Muscle layer of duodenum (tissue), 2 donors: Measurements from ENCODE around the gene TOP2A.

ENCODE experiments used
- H3K27ac ChIP-seq: one replicate; pipeline ENCODE4 v1.7.0; 2013; ENCODE audit warnings: mild to moderate bottlenecking, low read length
- H3K27me3 ChIP-seq: one replicate; pipeline ENCODE4 v1.7.0; 2013; ENCODE audit warnings: low read depth, mild to moderate bottlenecking, control low read depth, low read length
- H3K36me3 ChIP-seq, 2 donors: one replicate each; pipeline ENCODE4 v1.7.0; 2013; ENCODE audit warnings: low read length in 2 of 2, control low read depth in 1 of 2, mild to moderate bottlenecking in 1 of 2; ENCODE audit not compliant: insufficient read depth in 2 of 2, control insufficient read depth in 1 of 2
- H3K4me1 ChIP-seq, 2 donors: one replicate each; pipeline ENCODE4 v1.7.0; 2013; ENCODE audit warnings: low read length in 2 of 2, mild to moderate bottlenecking in 2 of 2, control low read depth in 1 of 2, moderate library complexity in 1 of 2; ENCODE audit not compliant: insufficient read depth in 2 of 2, control insufficient read depth in 1 of 2
- H3K4me3 ChIP-seq, 2 donors: one replicate each; pipeline ENCODE4 v1.7.0; 2013; ENCODE audit warnings: low read length in 2 of 2, low read depth in 1 of 2, mild to moderate bottlenecking in 1 of 2
- H3K9me3 ChIP-seq, 2 donors: one replicate each; pipeline ENCODE4 v1.7.0; 2013; ENCODE audit warnings: low read length in 2 of 2, control low read depth in 1 of 2, mild to moderate bottlenecking in 1 of 2; ENCODE audit not compliant: control insufficient read depth in 1 of 2
- donor health status: healthy.

TOP2A gene

DNA sequence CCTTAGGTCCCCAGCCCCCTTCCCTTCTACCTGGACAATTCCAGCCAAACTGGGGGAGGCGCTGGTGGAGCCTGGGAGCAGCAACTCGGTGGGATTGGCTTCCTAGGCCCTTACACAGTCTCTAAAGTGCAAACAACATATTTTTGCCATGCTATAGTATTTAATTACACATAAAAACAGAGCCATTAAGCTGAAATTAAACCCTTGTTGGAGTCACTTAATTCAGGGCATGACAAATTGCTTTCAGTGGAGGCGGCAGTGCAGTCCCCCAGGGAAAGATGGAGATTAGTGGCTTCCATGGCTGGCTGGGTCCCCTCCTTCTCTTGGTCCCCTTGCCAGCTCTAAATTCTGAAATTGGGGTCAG is 42.9 kb upstream of the TOP2A start:
- Histone ChIP-seq H3K27ac (no peak overlapping the region), H3K27me3 (no peaks in the 10 kb centered on the region), H3K4me3 (no peak overlapping the region), H3K9me3 (no peaks in the 10 kb centered on the region), H3K4me1 (peaks cover 29 to 83% of the 10 kb centered on the region in 2 donors), H3K36me3 (peaks cover 22% of the 10 kb centered on the region in 2 donors)

- Histone ChIP-seq H3K27me3 (no peaks in the 10 kb centered on the region), H3K4me1 (peaks cover 29 to 87% of the 10 kb centered on the region in 2 donors), H3K36me3 (peaks cover 22 to 23% of the 10 kb centered on the region in 2 donors), H3K4me3 (no peak overlapping the region), H3K9me3 (no peaks in the 10 kb centered on the region), H3K27ac (no peak overlapping the region)
Observed at GRCh38 chr17:40459636-40460603, 42.2 kb upstream of the TOP2A start.

- Histone ChIP-seq H3K9me3 (no peaks in the 10 kb centered on the region), H3K4me1 (peaks cover 29 to 90% of the 10 kb centered on the region in 2 donors), H3K36me3 (peaks cover 31 to 32% of the 10 kb centered on the region in 2 donors), H3K4me3 (no peak overlapping the region), H3K27me3 (no peaks in the 10 kb centered on the region), H3K27ac (no peak overlapping the region)
Observed at GRCh38 chr17:40458851-40459482, 41.3 kb upstream of the TOP2A start.

DNA sequence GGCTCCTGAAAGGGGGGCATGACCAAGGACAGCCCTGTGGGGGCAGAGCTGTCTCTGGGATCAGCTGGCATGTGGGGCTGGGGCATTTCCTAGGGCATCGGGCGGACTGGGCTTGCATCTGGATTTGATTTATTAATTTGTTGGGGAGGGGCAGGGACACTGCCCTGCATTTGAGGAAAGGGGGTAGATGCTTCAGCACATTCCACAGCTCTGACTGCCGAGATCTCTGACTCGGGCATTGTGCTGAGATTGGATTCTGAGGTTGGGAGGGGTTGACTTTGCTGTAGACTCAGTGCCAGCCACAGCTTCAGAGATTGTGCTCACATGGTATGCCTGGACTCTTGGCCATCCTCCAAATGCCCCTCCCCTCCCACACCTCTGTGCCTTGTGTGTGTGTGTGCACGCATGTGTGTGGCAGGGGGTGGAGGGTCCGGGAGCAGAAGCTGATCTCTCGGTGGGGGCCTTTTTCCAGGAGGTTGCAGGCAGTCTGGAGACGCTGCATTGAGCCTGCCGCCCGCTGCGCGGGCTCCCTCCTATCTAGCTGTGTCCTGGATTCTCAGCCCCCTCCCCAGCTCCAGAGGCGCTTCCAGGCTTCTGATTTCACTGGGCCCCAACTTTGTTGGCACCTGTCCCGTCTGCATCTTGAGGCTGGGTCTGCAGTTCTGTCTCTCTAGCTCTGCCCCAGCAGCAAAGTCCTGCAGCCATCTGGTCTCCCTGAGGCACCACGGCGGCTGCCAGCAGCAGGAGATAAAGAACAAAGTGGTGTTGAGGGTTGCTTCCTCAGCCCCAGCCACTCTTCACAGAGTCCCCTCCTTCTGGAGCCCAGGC is 40.5 kb upstream of the TOP2A start:
- no peak overlapping the region for H3K27ac ChIP-seq
- H3K36me3 ChIP-seq: peaks cover 39% of the 10 kb centered on the region in 2 donors
- no peaks in the 10 kb centered on the region for H3K9me3 ChIP-seq
- H3K4me3 ChIP-seq: peak overlapping the region in 1 of 2 donors; percentile 13
- H3K27me3 ChIP-seq: no peaks in the 10 kb centered on the region
- peaks cover 29 to 90% of the 10 kb centered on the region in 2 donors for H3K4me1 ChIP-seq

DNA sequence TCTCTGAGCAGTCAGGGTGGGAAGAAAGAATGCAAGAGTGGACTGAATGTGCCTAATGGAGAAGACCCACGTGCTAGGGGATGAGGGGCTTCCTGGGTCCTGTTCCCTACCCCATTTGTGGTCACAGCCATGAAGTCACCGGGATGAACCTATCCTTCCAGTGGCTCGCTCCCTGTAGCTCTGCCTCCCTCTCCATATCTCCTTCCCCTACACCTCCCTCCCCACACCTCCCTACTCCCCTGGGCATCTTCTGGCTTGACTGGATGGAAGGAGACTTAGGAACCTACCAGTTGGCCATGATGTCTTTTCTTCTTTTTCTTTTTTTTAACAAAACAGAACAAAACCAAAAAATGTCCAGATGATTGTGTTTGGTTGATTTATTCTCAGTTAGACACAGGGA is 39.7 kb upstream of the TOP2A start:
- Histone ChIP-seq H3K4me3 (peak overlapping the region in 1 of 2 donors; percentile 13), H3K27ac (peak overlapping the region; percentile 19), H3K9me3 (no peaks in the 10 kb centered on the region), H3K4me1 (peaks cover 32 to 90% of the 10 kb centered on the region in 2 donors), H3K27me3 (no peaks in the 10 kb centered on the region), H3K36me3 (peaks cover 40 to 46% of the 10 kb centered on the region in 2 donors)

DNA sequence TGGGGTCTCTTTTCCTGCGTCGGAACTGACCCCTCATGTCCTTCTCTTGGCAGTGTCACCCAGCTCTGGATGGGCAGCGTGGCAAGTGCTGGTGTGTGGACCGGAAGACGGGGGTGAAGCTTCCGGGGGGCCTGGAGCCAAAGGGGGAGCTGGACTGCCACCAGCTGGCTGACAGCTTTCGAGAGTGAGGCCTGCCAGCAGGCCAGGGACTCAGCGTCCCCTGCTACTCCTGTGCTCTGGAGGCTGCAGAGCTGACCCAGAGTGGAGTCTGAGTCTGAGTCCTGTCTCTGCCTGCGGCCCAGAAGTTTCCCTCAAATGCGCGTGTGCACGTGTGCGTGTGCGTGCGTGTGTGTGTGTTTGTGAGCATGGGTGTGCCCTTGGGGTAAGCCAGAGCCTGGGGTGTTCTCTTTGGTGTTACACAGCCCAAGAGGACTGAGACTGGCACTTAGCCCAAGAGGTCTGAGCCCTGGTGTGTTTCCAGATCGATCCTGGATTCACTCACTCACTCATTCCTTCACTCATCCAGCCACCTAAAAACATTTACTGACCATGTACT is 38.8 kb upstream of the TOP2A start:
- Histone ChIP-seq H3K36me3 (peaks cover 44 to 50% of the 10 kb centered on the region in 2 donors), H3K27me3 (no peaks in the 10 kb centered on the region), H3K4me1 (peaks cover 30 to 88% of the 10 kb centered on the region in 2 donors), H3K9me3 (no peaks in the 10 kb centered on the region), H3K27ac (peak overlapping the region; percentile 32), H3K4me3 (no peak overlapping the region)

- Histone ChIP-seq H3K36me3 (peaks cover 44 to 50% of the 10 kb centered on the region in 2 donors), H3K27ac (no peak overlapping the region), H3K9me3 (no peaks in the 10 kb centered on the region), H3K4me3 (no peak overlapping the region), H3K4me1 (peaks cover 31 to 89% of the 10 kb centered on the region in 2 donors), H3K27me3 (no peaks in the 10 kb centered on the region)
Observed at GRCh38 chr17:40454613-40454995, 36.9 kb upstream of the TOP2A start.

DNA sequence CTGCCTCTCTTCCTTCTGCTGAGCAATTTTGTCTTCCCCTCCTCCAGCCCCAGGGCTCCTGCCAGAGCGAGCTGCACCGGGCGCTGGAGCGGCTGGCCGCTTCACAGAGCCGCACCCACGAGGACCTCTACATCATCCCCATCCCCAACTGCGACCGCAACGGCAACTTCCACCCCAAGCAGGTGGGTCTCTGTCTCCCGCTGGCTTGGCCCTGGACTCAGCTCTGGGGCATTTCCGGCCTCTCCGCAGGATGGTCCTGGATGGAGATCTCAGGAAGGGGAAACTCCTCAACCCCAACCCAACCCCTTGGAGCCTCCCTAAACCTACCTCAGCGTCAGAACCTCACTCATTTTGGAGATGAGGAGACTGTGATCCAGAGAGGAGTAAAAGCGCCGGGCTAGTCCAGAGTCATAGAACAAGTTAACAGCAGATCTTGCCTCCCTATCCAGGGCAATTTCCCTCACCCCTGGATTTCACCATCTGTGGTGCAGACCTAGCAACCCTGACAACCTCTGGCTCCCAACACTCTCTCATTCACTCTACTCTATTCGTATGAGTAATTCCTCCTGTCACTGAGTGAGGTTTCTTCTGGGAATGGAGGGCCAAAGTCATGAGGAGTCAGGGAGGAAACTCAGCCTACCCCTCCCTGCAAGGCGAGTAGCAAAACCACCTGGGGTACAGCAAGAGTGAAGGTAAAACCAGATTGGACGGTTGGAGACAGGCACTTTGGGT is 36.4 kb upstream of the TOP2A start:
- Histone ChIP-seq H3K9me3 (no peaks in the 10 kb centered on the region), H3K27ac (no peak overlapping the region), H3K4me1 (peaks cover 33 to 89% of the 10 kb centered on the region in 2 donors), H3K36me3 (peaks cover 44 to 50% of the 10 kb centered on the region in 2 donors), H3K27me3 (no peaks in the 10 kb centered on the region), H3K4me3 (no peak overlapping the region)

- H3K4me1 ChIP-seq: peaks cover 44 to 89% of the 10 kb centered on the region in 2 donors
- no peaks in the 10 kb centered on the region for H3K9me3 ChIP-seq
- H3K4me3 ChIP-seq: peak overlapping the region in 1 of 2 donors; percentile 26
- no peaks in the 10 kb centered on the region for H3K27me3 ChIP-seq
- H3K27ac ChIP-seq: peak overlapping the region; percentile 68
- peaks cover 50 to 52% of the 10 kb centered on the region in 2 donors for H3K36me3 ChIP-seq
Observed at GRCh38 chr17:40452921-40453378, 35.3 kb upstream of the TOP2A start.

GRCh38 chr17:40452216-40452787 is 34.6 kb upstream of the TOP2A start:
- peak overlapping the region; percentile 68 for H3K27ac ChIP-seq
- peaks cover 45 to 46% of the 10 kb centered on the region in 2 donors for H3K36me3 ChIP-seq

More at GRCh38 chr17:40452216-40452787, 34.6 kb upstream of the TOP2A start:
- Histone ChIP-seq H3K27me3 (no peaks in the 10 kb centered on the region), H3K9me3 (no peaks in the 10 kb centered on the region), H3K4me3 (peak overlapping the region in 1 of 2 donors; percentile 26), H3K4me1 (peaks cover 41 to 89% of the 10 kb centered on the region in 2 donors)
